H54 (cell line): ENCODE measurements around the gene TOX3.

Experiments
- DNase-seq: peaks from one replicate; pipeline ENCODE4 v3.0.0; 2011; ENCODE audit warnings: low spot score, mixed read lengths; ENCODE audit not compliant: insufficient read length
- FAIRE-seq: peaks from 3 replicates; lab custom pipeline; 2011; peaks lifted over from hg19 to GRCh38; lab: Jason Lieb, UNC
- POLR2A ChIP-seq: IDR thresholded peaks from 2 replicates; pipeline ENCODE4 v1.6.1; 2011; ENCODE audit warnings: low read depth, mild to moderate bottlenecking, low read length

Gene TOX3

GRCh38 chr16:52424591-52424990 lies 122.4 kb downstream of the TOX3 start:
- FAIRE-seq (no peak), DNase-seq (no peak)
- no peak for TF ChIP-seq POLR2A

GRCh38 chr16:52422307-52422706 lies 124.6 kb downstream of the TOX3 start:
- TF ChIP-seq POLR2A: no peak
- no peak for DNase-seq
- FAIRE-seq: no peak

GRCh38 chr16:52418201-52418600 lies 128.7 kb downstream of the TOX3 start:
- FAIRE-seq: no peak
- TF ChIP-seq POLR2A: no peak
- DNase-seq: no peak

- DNase-seq (no peak), FAIRE-seq (no peak)
- no peak for TF ChIP-seq POLR2A
Observed at GRCh38 chr16:52416888-52417287, 130.1 kb downstream of the TOX3 start.

GRCh38 chr16:52411011-52411410 lies 135.9 kb downstream of the TOX3 start:
- no peak for DNase-seq
- no peak for FAIRE-seq
- no peak for TF ChIP-seq POLR2A

- no peak for DNase-seq
- FAIRE-seq: no peak
- no peak for TF ChIP-seq POLR2A
Observed at GRCh38 chr16:52408191-52408845, 138.6 kb downstream of the TOX3 start.

GRCh38 chr16:52407778-52408177 lies 139.2 kb downstream of the TOX3 start:
- FAIRE-seq: no peak
- no peak for TF ChIP-seq POLR2A
- DNase-seq: no peak

GRCh38 chr16:52405441-52405840 lies 141.5 kb downstream of the TOX3 start:
- DNase-seq: no peak
- FAIRE-seq: no peak
- no peak for TF ChIP-seq POLR2A

GRCh38 chr16:52404546-52404945 lies 142.4 kb downstream of the TOX3 start:
- FAIRE-seq: no peak
- no peak for TF ChIP-seq POLR2A

GRCh38 chr16:52399116-52399515 lies 147.8 kb downstream of the TOX3 start:
- FAIRE-seq (no peak), DNase-seq (no peak)
- TF ChIP-seq POLR2A: no peak

More at GRCh38 chr16:52404546-52404945, 142.4 kb downstream of the TOX3 start:
- no peak for DNase-seq

- FAIRE-seq (no peak), DNase-seq (no peak)
- TF ChIP-seq POLR2A: no peak
Observed at GRCh38 chr16:52398491-52398960, 148.4 kb downstream of the TOX3 start.

- TF ChIP-seq POLR2A: no peak
- DNase-seq (no peak), FAIRE-seq (no peak)
Observed at GRCh38 chr16:52398021-52398420, 148.9 kb downstream of the TOX3 start.

- DNase-seq: no peak
- FAIRE-seq: no peak
- no peak for TF ChIP-seq POLR2A
Observed at GRCh38 chr16:52393448-52393847, 153.5 kb downstream of the TOX3 start.

- FAIRE-seq (no peak), DNase-seq (no peak)
- TF ChIP-seq POLR2A: no peak
Observed at GRCh38 chr16:52389045-52389444, 157.9 kb downstream of the TOX3 start.
